Measurements from ENCODE around the gene SORCS2. TPM values are rescaled to one million over a fixed set of nuclear protein-coding genes. Genes with fewer than 3 reads are reported as not detected.

SORCS2 gene
- total and polyA plus RNA-seq, 12 donors = 0.67 to 15.5 (median 1.3) TPM

- H3K27me3 ChIP-seq = no peaks in the 10 kb centered on the region
- no peaks in the 10 kb centered on the region for H3K36me3 ChIP-seq (replicated peaks in 1 of 2)
- H3K9me3 ChIP-seq (replicated peaks in 1 of 3) = no peaks in the 10 kb centered on the region
- intact Hi-C loops (cut with DNase I) = no loop called here
- WGBS, 4 donors = 67 to 84% (median 79%) methylated on average over 8 to 19 of the region's 19 CpGs
- H3K4me3 ChIP-seq = no peak overlapping the region
- H3K27ac ChIP-seq = no peak overlapping the region
- no peaks in the 10 kb centered on the region for H3K4me1 ChIP-seq (replicated peaks in 1 of 2)
- no peak for TF ChIP-seq CTCF (IDR thresholded peaks at IDR 0.05)
- no peak for TF ChIP-seq POLR2A (IDR thresholded peaks at IDR 0.05)
- DNase-seq = peak in 1 of 7 donors; percentile 9
Observed at GRCh38 chr4:7343081-7343655, 150.8 kb downstream of the SORCS2 start.

- Histone ChIP-seq H3K9me3 (replicated peaks in 1 of 3) (no peaks in the 10 kb centered on the region), H3K27me3 (no peaks in the 10 kb centered on the region), H3K4me3 (no peak overlapping the region), H3K27ac (no peak overlapping the region), H3K36me3 (replicated peaks in 1 of 2) (no peaks in the 10 kb centered on the region), H3K4me1 (replicated peaks in 1 of 2) (no peaks in the 10 kb centered on the region)
- no peak for DNase-seq
- intact Hi-C loops (cut with DNase I) = no loop called here
- no peak for TF ChIP-seq POLR2A (IDR thresholded peaks at IDR 0.05)
- 82 to 91% (median 89%) methylated on average over 5 to 8 of the region's 8 CpGs for WGBS, 4 donors
Observed at GRCh38 chr4:7343950-7344349, 151.6 kb downstream of the SORCS2 start.

- H3K4me3 ChIP-seq = no peak overlapping the region
- intact Hi-C loops (cut with DNase I) = no loop called here
- H3K9me3 ChIP-seq (replicated peaks in 1 of 3) = no peaks in the 10 kb centered on the region
- H3K4me1 ChIP-seq (replicated peaks in 1 of 2) = no peaks in the 10 kb centered on the region
- no peaks in the 10 kb centered on the region for H3K27me3 ChIP-seq
- no peak for TF ChIP-seq CTCF (IDR thresholded peaks at IDR 0.05)
- no peak for TF ChIP-seq POLR2A (IDR thresholded peaks at IDR 0.05)
- no peak for DNase-seq
- no peak overlapping the region for H3K27ac ChIP-seq
- 50 to 60% (median 56%) methylated on average over 6 to 10 of the region's 10 CpGs for WGBS, 4 donors
- no peaks in the 10 kb centered on the region for H3K36me3 ChIP-seq (replicated peaks in 1 of 2)
Observed at GRCh38 chr4:7344636-7345155, 152.4 kb downstream of the SORCS2 start.

GRCh38 chr4:7347981-7348380, 155.6 kb downstream of the SORCS2 start:
- H3K4me1 ChIP-seq (replicated peaks in 1 of 2) = no peaks in the 10 kb centered on the region
- no peak overlapping the region for H3K27ac ChIP-seq
- H3K9me3 ChIP-seq (replicated peaks in 1 of 3) = no peaks in the 10 kb centered on the region
- H3K4me3 ChIP-seq = no peak overlapping the region
- WGBS, 4 donors = 75 to 85% (median 79%) methylated on average over 7 of the region's 7 CpGs
- no peaks in the 10 kb centered on the region for H3K27me3 ChIP-seq
- DNase-seq = no peak
- no peak for TF ChIP-seq POLR2A (IDR thresholded peaks at IDR 0.05)
- no peak for TF ChIP-seq CTCF (IDR thresholded peaks at IDR 0.05)
- H3K36me3 ChIP-seq (replicated peaks in 1 of 2) = no peaks in the 10 kb centered on the region
- intact Hi-C loops (cut with DNase I) = no loop called here
